K562 (cell line): ENCODE measurements around the gene ZFPM1. TPM values are rescaled to one million over a fixed set of nuclear protein-coding genes. Genes with fewer than 3 reads are reported as not detected.

Source experiments
- ATAC-seq: fragments of 200-7000 bp; cut with Tn5 transposase; 3 replicates; pipeline ENCODE4 v1.9.1; 2020; ENCODE audit warnings: moderate library complexity
- BruUV-seq: library from RNA; stranded (reverse); fragments of 400-500 nt; replicated peaks from 2 replicates; lab custom pipeline; 2021; lab: Mats Ljungman, UMichigan
- CTCF ChIA-PET: fragments of 300-600 bp; formaldehyde crosslinking; extraction: SDS; loops from one replicate; lab custom pipeline; 2021; ENCODE audit warnings: low intra/inter-chr PET ratio; lab: Yijun Ruan, JAX
- POLR2A ChIA-PET: fragments of 300-600, 350-650 bp; sonication (Branson Sonifier 250); formaldehyde crosslinking; extraction: SDS; loops from one replicate; lab custom pipeline; 2021; ENCODE audit warnings: antibody characterized with exemption, inconsistent platforms; lab: Yijun Ruan, JAX
- DNase-seq, 4 experiments: peaks; one replicate each; pipeline versions ENCODE4 v3.0.0 to v3.0.0-alpha.2; 2011 to 2018; ENCODE audit warnings: low spot score in 3 of 4, mixed read lengths in 3 of 4; ENCODE audit errors: extremely low read depth in 1 of 4
- FAIRE-seq: peaks from 2 replicates; lab custom pipeline; 2011; peaks lifted over from hg19 to GRCh38; lab: Jason Lieb, UNC
- H2AFZ ChIP-seq: 2 replicates; pipeline ENCODE4 v1.6.0; 2011; ENCODE audit warnings: low read depth, low read length, control low read depth, inconsistent platforms
- H3K27ac ChIP-seq: fragments of 200-600 bp; 3 replicates; pipeline ENCODE4 v1.8.0; 2011; ENCODE audit warnings: low read depth, mild to moderate bottlenecking, control low read depth, inconsistent platforms, low read length, moderate library complexity, mixed read lengths; ENCODE audit errors: extremely low read depth
- H3K27me3 ChIP-seq, 2 experiments: fragments of 300-600 bp in 1 of 2; 2 replicates in 1 of 2; 3 replicates in 1 of 2; pipeline versions ENCODE4 v1.6.0 to v1.8.0; 2011; ENCODE audit warnings: inconsistent platforms in 2 of 2, low read length in 2 of 2, mild to moderate bottlenecking in 1 of 2, mixed read lengths in 1 of 2, moderate library complexity in 1 of 2; ENCODE audit not compliant: control insufficient read depth in 2 of 2, insufficient read depth in 2 of 2
- H3K36me3 ChIP-seq: fragments of 300-600 bp; 3 replicates; pipeline ENCODE4 v1.8.0; 2011; ENCODE audit warnings: mild to moderate bottlenecking, low read length, inconsistent platforms; ENCODE audit not compliant: control insufficient read depth, insufficient read depth
- H3K4me1 ChIP-seq, 2 experiments: fragments of 200-600 bp in 1 of 2; replicated peaks in 1 of 2; 2 replicates in 1 of 2; 3 replicates in 1 of 2; pipeline versions ENCODE4 v1.5.1 to v1.8.0; 2011; ENCODE audit warnings: inconsistent platforms in 2 of 2, low read length in 2 of 2, mild to moderate bottlenecking in 1 of 2, mixed read lengths in 1 of 2, moderate library complexity in 1 of 2; ENCODE audit not compliant: control insufficient read depth in 2 of 2, insufficient read depth in 2 of 2
- H3K4me2 ChIP-seq: 2 replicates; pipeline ENCODE4 v1.6.1; 2011; ENCODE audit warnings: low read length, control low read depth, inconsistent platforms, mixed read lengths; ENCODE audit not compliant: insufficient read depth
- H3K4me3 ChIP-seq: fragments of 200-600 bp; sonication (generic), shearing (Covaris generic); 2 replicates; pipeline ENCODE4 v1.5.1; 2016; ENCODE audit warnings: control low read depth, inconsistent platforms
- H3K79me2 ChIP-seq: fragments of 200-600 bp; 3 replicates; pipeline ENCODE4 v1.8.0; 2011; ENCODE audit warnings: low read length, inconsistent platforms; ENCODE audit not compliant: control insufficient read depth, insufficient read depth
- H3K9ac ChIP-seq, 2 experiments: 2 replicates each; pipeline versions ENCODE4 v1.6.0 to v1.6.1; 2011; ENCODE audit warnings: low read depth in 2 of 2, low read length in 2 of 2, control low read depth in 1 of 2, inconsistent platforms in 1 of 2, mild to moderate bottlenecking in 1 of 2, mixed read lengths in 1 of 2; ENCODE audit not compliant: insufficient read depth in 1 of 2
- H3K9me1 ChIP-seq: one replicate; pipeline ENCODE4 v1.6.0; 2011; ENCODE audit warnings: inconsistent platforms, mild to moderate bottlenecking, low read length, moderate library complexity; ENCODE audit not compliant: control insufficient read depth, insufficient read depth
- H3K9me3 ChIP-seq: replicated peaks from 2 replicates; pipeline ENCODE4 v1.5.1; 2011; ENCODE audit warnings: low read depth, low read length, inconsistent platforms; ENCODE audit not compliant: control insufficient read depth, insufficient read depth
- H4K20me1 ChIP-seq: replicated peaks from 2 replicates; pipeline ENCODE4 v1.6.1; 2011; ENCODE audit warnings: low read length, inconsistent platforms, mixed read lengths; ENCODE audit not compliant: control insufficient read depth, insufficient read depth
- GATAD2B ChIP-seq: fragments of 450-650 bp; IDR thresholded peaks from 2 replicates; pipeline ENCODE4 v1.6.1; 2017; ENCODE audit warnings: mild to moderate bottlenecking, borderline replicate concordance
- ILK ChIP-seq: fragments of 450-650 bp; IDR thresholded peaks from 2 replicates; pipeline ENCODE4 v1.6.1; 2016; ENCODE audit warnings: missing genetic modification characterization, low read depth, mild to moderate bottlenecking, missing compliant biosample characterization, moderate library complexity, borderline replicate concordance
- SIN3A ChIP-seq, 2 experiments: fragments of 150-350 bp in 1 of 2; IDR thresholded peaks; 2 replicates each; pipeline ENCODE4 v1.6.1; 2011 to 2016; ENCODE audit warnings: borderline replicate concordance in 2 of 2, low read depth in 2 of 2, low read length in 2 of 2, mild to moderate bottlenecking in 2 of 2, moderate library complexity in 2 of 2; ENCODE audit not compliant: control insufficient read depth in 1 of 2
- SIRT6 ChIP-seq: IDR thresholded peaks from one replicate; pipeline ENCODE4 v1.6.1; 2012; ENCODE audit warnings: low read depth, mild to moderate bottlenecking, control low read depth, inconsistent platforms, low read length, moderate library complexity
- TAL1 ChIP-seq: fragments of 450-650 bp; IDR thresholded peaks from 2 replicates; pipeline ENCODE4 v1.6.1; 2016; ENCODE audit warnings: mild to moderate bottlenecking
- ZFP1 ChIP-seq: fragments of 450-650 bp; formaldehyde crosslinking; IDR thresholded peaks from 2 replicates; pipeline ENCODE4 v1.4.0; 2020; ENCODE audit warnings: mild to moderate bottlenecking, mixed read lengths
- WGBS: fragments of 100-300 bp; shearing (Covaris generic); methylation state at CpG from one replicate; pipeline ENCODE4 v1.1.6; 2016; ENCODE audit warnings: low coverage, mixed read lengths; ENCODE audit not compliant: insufficient coverage; ENCODE audit errors: missing lambda C conversion rate; 5-methylcytosine and 5-hydroxymethylcytosine counted together
- in situ Hi-C: fragments of 300-500 bp; cut with MboI; formaldehyde crosslinking; loops from 4 replicates; pipeline ENCODE4 v1.15.0; 2018; ENCODE audit warnings: inconsistent platforms, mixed read lengths
- intact Hi-C: fragments of 100-400 bp; cut with micrococcal nuclease; formaldehyde crosslinking; loops from 2 replicates; pipeline ENCODE4 v1.14.2; 2022
- polyA plus RNA-seq, 8 experiments: library from polyadenylated mRNA; depleted of rRNA in 4 of 8; stranded (reverse) in 5 of 8; unstranded in 3 of 8; fragments of >200 nt; fragmentation: Nextera tagmentation in 2 of 8; fragmentation: Illumina TruSeq in 1 of 8; extraction: Ambion mirVana in 2 of 8; extraction: Trizol in 1 of 8; gene quantifications; 2 replicates each; pipeline versions ENCODE4 v1.2.1 to v1.2.3, GENCODE V29; 2011 to 2014; ENCODE audit warnings: inconsistent platforms in 1 of 8, missing spikeins in 1 of 8
- total RNA-seq, 7 experiments: library from RNA; depleted of rRNA in 6 of 7; stranded (reverse); fragments of >200 nt in 6 of 7; fragmentation: Illumina TruSeq in 2 of 7; extraction: Trizol in 2 of 7; gene quantifications; 2 replicates each; pipeline versions ENCODE4 v1.2.1 to v1.2.3, GENCODE V29; 2011 to 2021; ENCODE audit warnings: low replicate concordance in 1 of 7
- TF ChIP-seq, protein P1 (sequence below): fragments of 200-400 bp; formaldehyde crosslinking; IDR thresholded peaks from 2 replicates; pipeline ENCODE4 v1.6.1; 2017; ENCODE audit warnings: mild to moderate bottlenecking, low read depth, low read length, moderate library complexity
- TF ChIP-seq, protein P2 (sequence below): fragments of 450-650 bp; IDR thresholded peaks from 2 replicates; pipeline ENCODE4 v1.6.1; 2016; ENCODE audit warnings: mild to moderate bottlenecking
- TF ChIP-seq, protein P3 (sequence below): fragments of 450-650 bp; IDR thresholded peaks from 2 replicates; pipeline ENCODE4 v1.7.0; 2016; ENCODE audit warnings: borderline replicate concordance

The ZFPM1 gene
- total and polyA plus RNA-seq, 9 of the 15 experiments (the other 6 are each of a cell fraction or from before 2014, with no cell fraction given) = 0.03 to 35.9 (median 1.4) TPM

- H2AFZ ChIP-seq = peak overlapping the region; percentile 89
- H3K4me1 ChIP-seq = peaks cover 42 to 83% of the 10 kb centered on the region in 2 experiments
- H3K36me3 ChIP-seq = no peaks in the 10 kb centered on the region
- no peaks in the 10 kb centered on the region for H3K9me1 ChIP-seq
- intact Hi-C loops = loop anchor here (2.0 kb wide), 1 partner anchor 39 kb away; no protein-coding TSS in a partner anchor
- ChIA-PET POLR2A (interaction anchor here (0.6 to 0.9 kb wide), 5 partner anchors 13 to 582 kb away, joined by 3 read pairs; partner anchors contain the start of genes SLC7A5 and ZC3H18), CTCF (interaction anchor here (1.0 kb wide), 1 partner anchor 9 kb away, joined by 3 read pairs; no protein-coding TSS in a partner anchor)
- TSS peak; percentile 96 for BruUV-seq
- H3K4me2 ChIP-seq = peak overlapping the region; percentile 75
- H4K20me1 ChIP-seq = peaks cover 7% of the 10 kb centered on the region
- in situ Hi-C loops = no loop called here
- no peak for ATAC-seq
- peak; percentile 84 for FAIRE-seq
- H3K4me3 ChIP-seq = peak overlapping the region; percentile 55
- H3K27ac ChIP-seq = peak overlapping the region; percentile 90
- peaks cover 40% of the 10 kb centered on the region for H3K79me2 ChIP-seq
- peak in 3 of 4 experiments; percentile 61 to 72 (median 62) for DNase-seq
- no peaks in the 10 kb centered on the region for H3K9me3 ChIP-seq
- H3K9ac ChIP-seq = peak overlapping the region; percentile 84 to 94
- 11% methylated on average over 16 of the region's 30 CpGs for WGBS
- no peaks in the 10 kb centered on the region for H3K27me3 ChIP-seq
- TF ChIP-seq GATAD2B = 0 out of 2 replicates have a peak, but pooled peaks have one; percentile 23
- TF ChIP-seq ILK (tag) = no peak
- TF ChIP-seq, protein P1, sequence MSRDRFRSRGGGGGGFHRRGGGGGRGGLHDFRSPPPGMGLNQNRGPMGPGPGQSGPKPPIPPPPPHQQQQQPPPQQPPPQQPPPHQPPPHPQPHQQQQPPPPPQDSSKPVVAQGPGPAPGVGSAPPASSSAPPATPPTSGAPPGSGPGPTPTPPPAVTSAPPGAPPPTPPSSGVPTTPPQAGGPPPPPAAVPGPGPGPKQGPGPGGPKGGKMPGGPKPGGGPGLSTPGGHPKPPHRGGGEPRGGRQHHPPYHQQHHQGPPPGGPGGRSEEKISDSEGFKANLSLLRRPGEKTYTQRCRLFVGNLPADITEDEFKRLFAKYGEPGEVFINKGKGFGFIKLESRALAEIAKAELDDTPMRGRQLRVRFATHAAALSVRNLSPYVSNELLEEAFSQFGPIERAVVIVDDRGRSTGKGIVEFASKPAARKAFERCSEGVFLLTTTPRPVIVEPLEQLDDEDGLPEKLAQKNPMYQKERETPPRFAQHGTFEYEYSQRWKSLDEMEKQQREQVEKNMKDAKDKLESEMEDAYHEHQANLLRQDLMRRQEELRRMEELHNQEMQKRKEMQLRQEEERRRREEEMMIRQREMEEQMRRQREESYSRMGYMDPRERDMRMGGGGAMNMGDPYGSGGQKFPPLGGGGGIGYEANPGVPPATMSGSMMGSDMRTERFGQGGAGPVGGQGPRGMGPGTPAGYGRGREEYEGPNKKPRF = no peak
- TF ChIP-seq, protein P2, sequence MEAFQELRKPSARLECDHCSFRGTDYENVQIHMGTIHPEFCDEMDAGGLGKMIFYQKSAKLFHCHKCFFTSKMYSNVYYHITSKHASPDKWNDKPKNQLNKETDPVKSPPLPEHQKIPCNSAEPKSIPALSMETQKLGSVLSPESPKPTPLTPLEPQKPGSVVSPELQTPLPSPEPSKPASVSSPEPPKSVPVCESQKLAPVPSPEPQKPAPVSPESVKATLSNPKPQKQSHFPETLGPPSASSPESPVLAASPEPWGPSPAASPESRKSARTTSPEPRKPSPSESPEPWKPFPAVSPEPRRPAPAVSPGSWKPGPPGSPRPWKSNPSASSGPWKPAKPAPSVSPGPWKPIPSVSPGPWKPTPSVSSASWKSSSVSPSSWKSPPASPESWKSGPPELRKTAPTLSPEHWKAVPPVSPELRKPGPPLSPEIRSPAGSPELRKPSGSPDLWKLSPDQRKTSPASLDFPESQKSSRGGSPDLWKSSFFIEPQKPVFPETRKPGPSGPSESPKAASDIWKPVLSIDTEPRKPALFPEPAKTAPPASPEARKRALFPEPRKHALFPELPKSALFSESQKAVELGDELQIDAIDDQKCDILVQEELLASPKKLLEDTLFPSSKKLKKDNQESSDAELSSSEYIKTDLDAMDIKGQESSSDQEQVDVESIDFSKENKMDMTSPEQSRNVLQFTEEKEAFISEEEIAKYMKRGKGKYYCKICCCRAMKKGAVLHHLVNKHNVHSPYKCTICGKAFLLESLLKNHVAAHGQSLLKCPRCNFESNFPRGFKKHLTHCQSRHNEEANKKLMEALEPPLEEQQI = no peak
- no peak for TF ChIP-seq TAL1
- no peak for TF ChIP-seq ZFP1 (CRISPR knock-in tag)
- TF ChIP-seq SIRT6 = no peak
- TF ChIP-seq, protein P3, sequence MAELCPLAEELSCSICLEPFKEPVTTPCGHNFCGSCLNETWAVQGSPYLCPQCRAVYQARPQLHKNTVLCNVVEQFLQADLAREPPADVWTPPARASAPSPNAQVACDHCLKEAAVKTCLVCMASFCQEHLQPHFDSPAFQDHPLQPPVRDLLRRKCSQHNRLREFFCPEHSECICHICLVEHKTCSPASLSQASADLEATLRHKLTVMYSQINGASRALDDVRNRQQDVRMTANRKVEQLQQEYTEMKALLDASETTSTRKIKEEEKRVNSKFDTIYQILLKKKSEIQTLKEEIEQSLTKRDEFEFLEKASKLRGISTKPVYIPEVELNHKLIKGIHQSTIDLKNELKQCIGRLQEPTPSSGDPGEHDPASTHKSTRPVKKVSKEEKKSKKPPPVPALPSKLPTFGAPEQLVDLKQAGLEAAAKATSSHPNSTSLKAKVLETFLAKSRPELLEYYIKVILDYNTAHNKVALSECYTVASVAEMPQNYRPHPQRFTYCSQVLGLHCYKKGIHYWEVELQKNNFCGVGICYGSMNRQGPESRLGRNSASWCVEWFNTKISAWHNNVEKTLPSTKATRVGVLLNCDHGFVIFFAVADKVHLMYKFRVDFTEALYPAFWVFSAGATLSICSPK = no peak
- peak in 1 of 2 experiments; percentile 9; a peak in 1 of 4 replicates for TF ChIP-seq SIN3A (IDR thresholded peaks at IDR 0.05; ENCODE audit: borderline replicate concordance in 2 of 2, control insufficient read depth in 1 of 2, low read depth in 2 of 2, low read length in 2 of 2)
Observed at GRCh38 chr16:88451586-88452481, 1.2 kb upstream of the ZFPM1 start.
